K562 (cell line): ENCODE results near the gene SLC35A2. TPM values are rescaled to one million over a fixed set of nuclear protein-coding genes. Genes with fewer than 3 reads are reported as not detected.
A peak's percentile ranks its signal among the peaks of the same experiment; 100 is the strongest.

ENCODE experiments used
- ATF7 ChIP-seq: fragments of 450-650 bp; IDR thresholded peaks from 2 replicates; pipeline ENCODE4 v1.7.1; 2014; ENCODE audit warnings: mild to moderate bottlenecking, moderate library complexity
- CCNT2 ChIP-seq: IDR thresholded peaks from 2 replicates; pipeline ENCODE4 v1.6.1; 2011; ENCODE audit warnings: borderline replicate concordance, low read depth, mild to moderate bottlenecking, moderate library complexity, mixed read lengths, low read length; ENCODE audit not compliant: insufficient read length; ENCODE audit errors: extremely low read depth
- CEBPG ChIP-seq, 3 experiments: fragments of 200-800 bp in 1 of 3; sonication (Bioruptor generic) in 1 of 3; sonication (generic) in 1 of 3; formaldehyde crosslinking in 1 of 3; IDR thresholded peaks in 2 of 3; conservative IDR thresholded peaks in 1 of 3; 2 replicates each; pipeline versions ENCODE4 v1.6.1 to v1.8.0; 2016 to 2022; ENCODE audit warnings: missing compliant biosample characterization in 2 of 3, missing genetic modification characterization in 2 of 3, mild to moderate bottlenecking in 1 of 3, missing genetic modification reagents in 1 of 3
- E2F3 ChIP-seq: fragments of 250-450 bp; sonication (Bioruptor Pico); IDR thresholded peaks from 2 replicates; pipeline ENCODE4 v1.4.0; 2020; ENCODE audit warnings: mild to moderate bottlenecking
- KLF10 ChIP-seq: fragments of 250-450 bp; sonication (Bioruptor Pico); IDR thresholded peaks from 2 replicates; pipeline ENCODE4 v1.6.1; 2021; ENCODE audit warnings: matching md5 sums
- L3MBTL2 ChIP-seq: fragments of 450-650 bp; IDR thresholded peaks from 2 replicates; pipeline ENCODE4 v1.6.1; 2016; ENCODE audit warnings: mild to moderate bottlenecking, moderate library complexity
- MEF2D ChIP-seq: conservative IDR thresholded peaks from 2 replicates; pipeline ENCODE4 v1.6.1; 2016; ENCODE audit warnings: low read depth, missing genetic modification characterization, missing compliant biosample characterization
- POLR3G ChIP-seq: IDR thresholded peaks from 2 replicates; pipeline ENCODE4 v1.6.1; 2011; ENCODE audit not compliant: insufficient read length, insufficient replicate concordance; ENCODE audit errors: extremely low read depth
- SP2 ChIP-seq: IDR thresholded peaks from 2 replicates; pipeline ENCODE4 v1.6.1; 2011; ENCODE audit warnings: mild to moderate bottlenecking, low read depth, low read length, moderate library complexity; ENCODE audit not compliant: poor library complexity, severe bottlenecking; ENCODE audit errors: extremely low read depth
- ZNF143 ChIP-seq: sonication (generic); formaldehyde crosslinking; IDR thresholded peaks from 2 replicates; pipeline ENCODE4 v1.9.0; 2022; ENCODE audit warnings: mild to moderate bottlenecking, missing genetic modification reagents
- ZNF217 ChIP-seq: sonication (generic); formaldehyde crosslinking; IDR thresholded peaks from 2 replicates; pipeline ENCODE4 v1.8.0; 2022; ENCODE audit warnings: mild to moderate bottlenecking, missing genetic modification reagents
- ZNF23 ChIP-seq: fragments of 250-450 bp; sonication (Bioruptor Pico); IDR thresholded peaks from 2 replicates; pipeline ENCODE4 v1.4.0; 2020; ENCODE audit warnings: mild to moderate bottlenecking
- ZNF696 ChIP-seq: fragments of 250-450 bp; sonication (Bioruptor Pico); conservative IDR thresholded peaks from 2 replicates; pipeline ENCODE4 v1.4.0; 2020; ENCODE audit warnings: mild to moderate bottlenecking, moderate library complexity
- polyA plus RNA-seq, 8 experiments: library from polyadenylated mRNA; depleted of rRNA in 4 of 8; stranded (reverse) in 5 of 8; unstranded in 3 of 8; fragments of >200 nt; fragmentation: Nextera tagmentation in 2 of 8; fragmentation: Illumina TruSeq in 1 of 8; extraction: Ambion mirVana in 2 of 8; extraction: Trizol in 1 of 8; gene quantifications; 2 replicates each; pipeline versions ENCODE4 v1.2.1 to v1.2.3, GENCODE V29; 2011 to 2014; ENCODE audit warnings: inconsistent platforms in 1 of 8, missing spikeins in 1 of 8
- total RNA-seq, 7 experiments: library from RNA; depleted of rRNA in 6 of 7; stranded (reverse); fragments of >200 nt in 6 of 7; fragmentation: Illumina TruSeq in 2 of 7; extraction: Trizol in 2 of 7; gene quantifications; 2 replicates each; pipeline versions ENCODE4 v1.2.1 to v1.2.3, GENCODE V29; 2011 to 2021; ENCODE audit warnings: low replicate concordance in 1 of 7
- TF ChIP-seq, protein P1 (sequence below), 2 experiments: fragments of 450-650 bp in 1 of 2; sonication (generic) in 1 of 2; formaldehyde crosslinking in 1 of 2; IDR thresholded peaks in 1 of 2; conservative IDR thresholded peaks in 1 of 2; 2 replicates each; pipeline versions ENCODE4 v1.6.1 to v1.8.1; 2016 to 2023; ENCODE audit warnings: mild to moderate bottlenecking in 2 of 2, moderate library complexity in 2 of 2, inconsistent platforms in 1 of 2, missing genetic modification reagents in 1 of 2
- TF ChIP-seq, protein P2 (sequence below): fragments of 200-800 bp; sonication (Bioruptor generic); IDR thresholded peaks from 2 replicates; pipeline ENCODE4 v1.6.1; 2017; ENCODE audit warnings: missing genetic modification characterization, missing compliant biosample characterization
- TF ChIP-seq, protein P3 (sequence below): fragments of 450-650 bp; IDR thresholded peaks from 2 replicates; pipeline ENCODE4 v1.6.1; 2016; ENCODE audit warnings: antibody characterized with exemption
- TF ChIP-seq, protein P4 (sequence below), 2 experiments: IDR thresholded peaks; 2 replicates each; pipeline ENCODE4 v1.6.1; 2012; ENCODE audit warnings: improper control_type of control experiment in 2 of 2, low read depth in 2 of 2, low read length in 2 of 2, borderline replicate concordance in 1 of 2
- TF ChIP-seq, protein P5 (sequence below), 2 experiments: fragments of 250-450 bp in 1 of 2; fragments of 450-650 bp in 1 of 2; sonication (Bioruptor Pico) in 1 of 2; IDR thresholded peaks; 2 replicates each; pipeline versions ENCODE4 v1.6.1 to v1.8.0; 2016 to 2021; ENCODE audit warnings: mild to moderate bottlenecking in 2 of 2, moderate library complexity in 2 of 2, missing compliant biosample characterization in 1 of 2, missing genetic modification characterization in 1 of 2

The SLC35A2 gene
- total and polyA plus RNA-seq, 9 of the 15 experiments (the other 6 are each of a cell fraction or from before 2014, with no cell fraction given) = 3.3 to 38.9 (median 20.0) TPM

DNA sequence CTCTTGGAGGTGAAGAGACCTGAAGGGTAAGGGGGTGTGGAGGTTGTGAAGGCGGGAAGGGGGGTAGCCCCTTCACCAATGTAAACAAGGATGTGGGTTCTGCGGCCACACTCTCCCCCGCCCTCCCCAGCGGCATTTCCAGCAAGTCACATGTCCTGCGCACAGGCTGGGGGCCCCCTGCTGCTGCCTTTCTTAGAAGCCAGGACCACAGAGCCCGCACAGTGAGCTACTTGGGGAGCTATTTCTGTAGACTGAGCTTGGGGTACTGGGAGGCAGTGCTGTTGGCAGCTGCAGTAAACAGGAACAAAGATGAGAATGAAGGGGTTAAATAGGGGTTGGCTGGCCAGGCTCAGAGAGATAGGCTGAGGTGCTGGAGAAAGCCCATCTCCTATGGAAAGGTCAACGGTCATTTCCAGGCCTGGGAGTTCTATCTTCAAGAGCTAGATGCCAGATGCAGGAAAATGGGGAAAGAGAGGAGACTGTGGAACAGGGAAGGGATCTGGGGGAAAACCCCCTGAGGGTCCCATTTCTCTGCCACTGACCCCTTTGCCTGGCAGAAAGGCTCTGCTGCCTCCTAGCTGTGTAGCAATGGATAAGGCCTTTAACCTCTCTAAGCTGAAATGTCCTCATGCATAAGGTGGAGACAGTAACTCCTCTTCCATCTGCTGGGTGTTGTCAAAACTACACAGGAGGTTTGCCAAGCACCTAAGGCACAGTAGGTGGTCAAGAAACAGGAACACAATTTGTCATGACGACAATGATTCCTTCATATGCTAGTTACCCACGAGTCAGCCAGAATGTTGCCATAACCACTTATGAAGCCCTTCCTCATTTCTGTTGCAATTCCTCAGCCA is 25.8 kb upstream of the SLC35A2 start (continued):
- TF ChIP-seq, protein P1, sequence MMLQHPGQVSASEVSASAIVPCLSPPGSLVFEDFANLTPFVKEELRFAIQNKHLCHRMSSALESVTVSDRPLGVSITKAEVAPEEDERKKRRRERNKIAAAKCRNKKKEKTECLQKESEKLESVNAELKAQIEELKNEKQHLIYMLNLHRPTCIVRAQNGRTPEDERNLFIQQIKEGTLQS (IDR thresholded peaks at IDR 0.05) = no peak
- TF ChIP-seq, protein P1 (CRISPR knock-in tag; conservative IDR thresholded peaks at IDR 0.05) = no peak
- no peak for TF ChIP-seq ZNF696
- TF ChIP-seq ZNF143 (CRISPR knock-in tag) = no peak
- TF ChIP-seq SP2 = no peak
- TF ChIP-seq E2F3 (CRISPR knock-in tag) = no peak
- TF ChIP-seq MEF2D (tag) = peak; percentile 70
- TF ChIP-seq CEBPG (CRISPR knock-in tag; IDR thresholded peaks at IDR 0.05) = peak; percentile 54; the same call in 1 of the 2 replicates
- TF ChIP-seq CEBPG (tag; conservative IDR thresholded peaks at IDR 0.05 in 1 of 2, IDR thresholded peaks at IDR 0.05 in 1 of 2) = no peak
- 0 out of 2 replicates have a peak, but pooled peaks have one; percentile 26 for TF ChIP-seq L3MBTL2
- peak; percentile 54 for TF ChIP-seq ATF7
- TF ChIP-seq KLF10 (CRISPR knock-in tag) = no peak
- no peak for TF ChIP-seq ZNF23
- TF ChIP-seq, protein P2, sequence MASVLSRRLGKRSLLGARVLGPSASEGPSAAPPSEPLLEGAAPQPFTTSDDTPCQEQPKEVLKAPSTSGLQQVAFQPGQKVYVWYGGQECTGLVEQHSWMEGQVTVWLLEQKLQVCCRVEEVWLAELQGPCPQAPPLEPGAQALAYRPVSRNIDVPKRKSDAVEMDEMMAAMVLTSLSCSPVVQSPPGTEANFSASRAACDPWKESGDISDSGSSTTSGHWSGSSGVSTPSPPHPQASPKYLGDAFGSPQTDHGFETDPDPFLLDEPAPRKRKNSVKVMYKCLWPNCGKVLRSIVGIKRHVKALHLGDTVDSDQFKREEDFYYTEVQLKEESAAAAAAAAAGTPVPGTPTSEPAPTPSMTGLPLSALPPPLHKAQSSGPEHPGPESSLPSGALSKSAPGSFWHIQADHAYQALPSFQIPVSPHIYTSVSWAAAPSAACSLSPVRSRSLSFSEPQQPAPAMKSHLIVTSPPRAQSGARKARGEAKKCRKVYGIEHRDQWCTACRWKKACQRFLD (CRISPR knock-in tag) = peak; percentile 75
- no peak for TF ChIP-seq POLR3G
- TF ChIP-seq, protein P3, sequence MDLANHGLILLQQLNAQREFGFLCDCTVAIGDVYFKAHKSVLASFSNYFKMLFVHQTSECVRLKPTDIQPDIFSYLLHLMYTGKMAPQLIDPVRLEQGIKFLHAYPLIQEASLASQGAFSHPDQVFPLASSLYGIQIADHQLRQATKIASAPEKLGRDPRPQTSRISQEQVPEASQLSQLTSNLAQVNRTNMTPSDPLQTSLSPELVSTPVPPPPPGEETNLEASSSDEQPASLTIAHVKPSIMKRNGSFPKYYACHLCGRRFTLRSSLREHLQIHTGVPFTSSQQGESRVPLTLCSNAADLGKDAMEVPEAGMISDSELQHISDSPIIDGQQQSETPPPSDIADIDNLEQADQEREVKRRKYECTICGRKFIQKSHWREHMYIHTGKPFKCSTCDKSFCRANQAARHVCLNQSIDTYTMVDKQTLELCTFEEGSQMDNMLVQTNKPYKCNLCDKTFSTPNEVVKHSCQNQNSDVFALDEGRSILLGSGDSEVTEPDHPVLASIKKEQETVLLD = 0 out of 2 replicates have a peak, but pooled peaks have one; percentile 65
- TF ChIP-seq, protein P4, sequence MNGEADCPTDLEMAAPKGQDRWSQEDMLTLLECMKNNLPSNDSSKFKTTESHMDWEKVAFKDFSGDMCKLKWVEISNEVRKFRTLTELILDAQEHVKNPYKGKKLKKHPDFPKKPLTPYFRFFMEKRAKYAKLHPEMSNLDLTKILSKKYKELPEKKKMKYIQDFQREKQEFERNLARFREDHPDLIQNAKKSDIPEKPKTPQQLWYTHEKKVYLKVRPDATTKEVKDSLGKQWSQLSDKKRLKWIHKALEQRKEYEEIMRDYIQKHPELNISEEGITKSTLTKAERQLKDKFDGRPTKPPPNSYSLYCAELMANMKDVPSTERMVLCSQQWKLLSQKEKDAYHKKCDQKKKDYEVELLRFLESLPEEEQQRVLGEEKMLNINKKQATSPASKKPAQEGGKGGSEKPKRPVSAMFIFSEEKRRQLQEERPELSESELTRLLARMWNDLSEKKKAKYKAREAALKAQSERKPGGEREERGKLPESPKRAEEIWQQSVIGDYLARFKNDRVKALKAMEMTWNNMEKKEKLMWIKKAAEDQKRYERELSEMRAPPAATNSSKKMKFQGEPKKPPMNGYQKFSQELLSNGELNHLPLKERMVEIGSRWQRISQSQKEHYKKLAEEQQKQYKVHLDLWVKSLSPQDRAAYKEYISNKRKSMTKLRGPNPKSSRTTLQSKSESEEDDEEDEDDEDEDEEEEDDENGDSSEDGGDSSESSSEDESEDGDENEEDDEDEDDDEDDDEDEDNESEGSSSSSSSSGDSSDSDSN (IDR thresholded peaks at IDR 0.05; ENCODE audit: borderline replicate concordance in 1 of 2, low read depth in 2 of 2, low read length in 2 of 2) = no peak
- TF ChIP-seq, protein P5, sequence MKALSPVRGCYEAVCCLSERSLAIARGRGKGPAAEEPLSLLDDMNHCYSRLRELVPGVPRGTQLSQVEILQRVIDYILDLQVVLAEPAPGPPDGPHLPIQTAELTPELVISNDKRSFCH (CRISPR knock-in tag; IDR thresholded peaks at IDR 0.05) = no peak
- TF ChIP-seq, protein P5 (tag; IDR thresholded peaks at IDR 0.05) = peak; percentile 96
- no peak for TF ChIP-seq ZNF217 (CRISPR knock-in tag)
- peak; percentile 71 for TF ChIP-seq CCNT2
